K562 (cell line): Measurements from ENCODE around the gene DNAAF1. TPM values are rescaled to one million over a fixed set of nuclear protein-coding genes. Genes with fewer than 3 reads are reported as not detected.

Source experiments
- ATAC-seq: fragments of 200-7000 bp; cut with Tn5 transposase; 3 replicates; pipeline ENCODE4 v1.9.1; 2020; ENCODE audit warnings: moderate library complexity
- BruUV-seq: library from RNA; stranded (reverse); fragments of 400-500 nt; replicated peaks from 2 replicates; lab custom pipeline; 2021; lab: Mats Ljungman, UMichigan
- CTCF ChIA-PET: fragments of 300-600 bp; formaldehyde crosslinking; extraction: SDS; loops from one replicate; lab custom pipeline; 2021; ENCODE audit warnings: low intra/inter-chr PET ratio; lab: Yijun Ruan, JAX
- POLR2A ChIA-PET: fragments of 300-600, 350-650 bp; sonication (Branson Sonifier 250); formaldehyde crosslinking; extraction: SDS; loops from one replicate; lab custom pipeline; 2021; ENCODE audit warnings: antibody characterized with exemption, inconsistent platforms; lab: Yijun Ruan, JAX
- DNase-seq, 4 experiments: peaks; one replicate each; pipeline versions ENCODE4 v3.0.0 to v3.0.0-alpha.2; 2011 to 2018; ENCODE audit warnings: low spot score in 3 of 4, mixed read lengths in 3 of 4; ENCODE audit errors: extremely low read depth in 1 of 4
- FAIRE-seq: peaks from 2 replicates; lab custom pipeline; 2011; peaks lifted over from hg19 to GRCh38; lab: Jason Lieb, UNC
- H2AFZ ChIP-seq: 2 replicates; pipeline ENCODE4 v1.6.0; 2011; ENCODE audit warnings: low read depth, low read length, control low read depth, inconsistent platforms
- H3K27ac ChIP-seq: fragments of 200-600 bp; 3 replicates; pipeline ENCODE4 v1.8.0; 2011; ENCODE audit warnings: low read depth, mild to moderate bottlenecking, control low read depth, inconsistent platforms, low read length, moderate library complexity, mixed read lengths; ENCODE audit errors: extremely low read depth
- H3K27me3 ChIP-seq, 2 experiments: fragments of 300-600 bp in 1 of 2; 2 replicates in 1 of 2; 3 replicates in 1 of 2; pipeline versions ENCODE4 v1.6.0 to v1.8.0; 2011; ENCODE audit warnings: inconsistent platforms in 2 of 2, low read length in 2 of 2, mild to moderate bottlenecking in 1 of 2, mixed read lengths in 1 of 2, moderate library complexity in 1 of 2; ENCODE audit not compliant: control insufficient read depth in 2 of 2, insufficient read depth in 2 of 2
- H3K36me3 ChIP-seq: fragments of 300-600 bp; 3 replicates; pipeline ENCODE4 v1.8.0; 2011; ENCODE audit warnings: mild to moderate bottlenecking, low read length, inconsistent platforms; ENCODE audit not compliant: control insufficient read depth, insufficient read depth
- H3K4me1 ChIP-seq, 2 experiments: fragments of 200-600 bp in 1 of 2; replicated peaks in 1 of 2; 2 replicates in 1 of 2; 3 replicates in 1 of 2; pipeline versions ENCODE4 v1.5.1 to v1.8.0; 2011; ENCODE audit warnings: inconsistent platforms in 2 of 2, low read length in 2 of 2, mild to moderate bottlenecking in 1 of 2, mixed read lengths in 1 of 2, moderate library complexity in 1 of 2; ENCODE audit not compliant: control insufficient read depth in 2 of 2, insufficient read depth in 2 of 2
- H3K4me2 ChIP-seq: 2 replicates; pipeline ENCODE4 v1.6.1; 2011; ENCODE audit warnings: low read length, control low read depth, inconsistent platforms, mixed read lengths; ENCODE audit not compliant: insufficient read depth
- H3K4me3 ChIP-seq: fragments of 200-600 bp; sonication (generic), shearing (Covaris generic); 2 replicates; pipeline ENCODE4 v1.5.1; 2016; ENCODE audit warnings: control low read depth, inconsistent platforms
- H3K79me2 ChIP-seq: fragments of 200-600 bp; 3 replicates; pipeline ENCODE4 v1.8.0; 2011; ENCODE audit warnings: low read length, inconsistent platforms; ENCODE audit not compliant: control insufficient read depth, insufficient read depth
- H3K9ac ChIP-seq, 2 experiments: 2 replicates each; pipeline versions ENCODE4 v1.6.0 to v1.6.1; 2011; ENCODE audit warnings: low read depth in 2 of 2, low read length in 2 of 2, control low read depth in 1 of 2, inconsistent platforms in 1 of 2, mild to moderate bottlenecking in 1 of 2, mixed read lengths in 1 of 2; ENCODE audit not compliant: insufficient read depth in 1 of 2
- H3K9me1 ChIP-seq: one replicate; pipeline ENCODE4 v1.6.0; 2011; ENCODE audit warnings: inconsistent platforms, mild to moderate bottlenecking, low read length, moderate library complexity; ENCODE audit not compliant: control insufficient read depth, insufficient read depth
- H3K9me3 ChIP-seq: replicated peaks from 2 replicates; pipeline ENCODE4 v1.5.1; 2011; ENCODE audit warnings: low read depth, low read length, inconsistent platforms; ENCODE audit not compliant: control insufficient read depth, insufficient read depth
- H4K20me1 ChIP-seq: replicated peaks from 2 replicates; pipeline ENCODE4 v1.6.1; 2011; ENCODE audit warnings: low read length, inconsistent platforms, mixed read lengths; ENCODE audit not compliant: control insufficient read depth, insufficient read depth
- CXXC5 ChIP-seq: fragments of 250-450 bp; sonication (Bioruptor Pico); IDR thresholded peaks from 2 replicates; pipeline ENCODE4 v1.8.0; 2022; ENCODE audit warnings: inconsistent platforms, mild to moderate bottlenecking, moderate library complexity
- DPF2 ChIP-seq: fragments of 450-650 bp; IDR thresholded peaks from 2 replicates; pipeline ENCODE4 v1.6.1; 2016
- HCFC1 ChIP-seq: IDR thresholded peaks from 2 replicates; pipeline ENCODE4 v1.6.1; 2012; ENCODE audit warnings: low read depth, low read length, improper control_type of control experiment
- HMBOX1 ChIP-seq: sonication (generic); IDR thresholded peaks from 2 replicates; pipeline ENCODE4 v1.6.1; 2016
- HMG20B ChIP-seq: fragments of 250-450 bp; sonication (Bioruptor Pico); IDR thresholded peaks from 2 replicates; pipeline ENCODE4 v1.5.0; 2021; ENCODE audit warnings: mild to moderate bottlenecking
- NR1H2 ChIP-seq: sonication (generic); formaldehyde crosslinking; IDR thresholded peaks from 2 replicates; pipeline ENCODE4 v1.4.0; 2020; ENCODE audit warnings: mild to moderate bottlenecking, missing genetic modification reagents
- RCOR1 ChIP-seq, 2 experiments: IDR thresholded peaks; 2 replicates each; pipeline ENCODE4 v1.6.1; 2012; ENCODE audit warnings: low read depth in 2 of 2, low read length in 2 of 2, borderline replicate concordance in 1 of 2, improper control_type of control experiment in 1 of 2
- TBL1XR1 ChIP-seq, 2 experiments: IDR thresholded peaks; 2 replicates each; pipeline ENCODE4 v1.6.1; 2012; ENCODE audit warnings: improper control_type of control experiment in 2 of 2, low read length in 2 of 2, mild to moderate bottlenecking in 1 of 2
- ZEB2 ChIP-seq: fragments of 450-650 bp; IDR thresholded peaks from 2 replicates; pipeline ENCODE4 v1.6.1; 2016
- ZNF12 ChIP-seq: sonication (generic); formaldehyde crosslinking; IDR thresholded peaks from 2 replicates; pipeline ENCODE4 v1.4.0; 2020; ENCODE audit warnings: mild to moderate bottlenecking, missing genetic modification reagents
- ZNF395 ChIP-seq: fragments of 200-800 bp; sonication (Bioruptor generic); IDR thresholded peaks from 2 replicates; pipeline ENCODE4 v1.6.1; 2017; ENCODE audit warnings: missing genetic modification characterization, missing compliant biosample characterization
- ZNF699 ChIP-seq: fragments of 250-450 bp; sonication (Bioruptor Pico); IDR thresholded peaks from 2 replicates; pipeline ENCODE4 v1.8.0; 2021; ENCODE audit warnings: mild to moderate bottlenecking, moderate library complexity; ENCODE audit not compliant: insufficient replicate concordance
- ZNF766 ChIP-seq: fragments of 200-800 bp; sonication (Bioruptor generic); conservative IDR thresholded peaks from 2 replicates; pipeline ENCODE4 v1.6.1; 2016; ENCODE audit warnings: missing genetic modification characterization, missing compliant biosample characterization
- WGBS: fragments of 100-300 bp; shearing (Covaris generic); methylation state at CpG from one replicate; pipeline ENCODE4 v1.1.6; 2016; ENCODE audit warnings: low coverage, mixed read lengths; ENCODE audit not compliant: insufficient coverage; ENCODE audit errors: missing lambda C conversion rate; 5-methylcytosine and 5-hydroxymethylcytosine counted together
- in situ Hi-C: fragments of 300-500 bp; cut with MboI; formaldehyde crosslinking; loops from 4 replicates; pipeline ENCODE4 v1.15.0; 2018; ENCODE audit warnings: inconsistent platforms, mixed read lengths
- intact Hi-C: fragments of 100-400 bp; cut with micrococcal nuclease; formaldehyde crosslinking; loops from 2 replicates; pipeline ENCODE4 v1.14.2; 2022
- polyA plus RNA-seq, 8 experiments: library from polyadenylated mRNA; depleted of rRNA in 4 of 8; stranded (reverse) in 5 of 8; unstranded in 3 of 8; fragments of >200 nt; fragmentation: Nextera tagmentation in 2 of 8; fragmentation: Illumina TruSeq in 1 of 8; extraction: Ambion mirVana in 2 of 8; extraction: Trizol in 1 of 8; gene quantifications; 2 replicates each; pipeline versions ENCODE4 v1.2.1 to v1.2.3, GENCODE V29; 2011 to 2014; ENCODE audit warnings: inconsistent platforms in 1 of 8, missing spikeins in 1 of 8
- total RNA-seq, 7 experiments: library from RNA; depleted of rRNA in 6 of 7; stranded (reverse); fragments of >200 nt in 6 of 7; fragmentation: Illumina TruSeq in 2 of 7; extraction: Trizol in 2 of 7; gene quantifications; 2 replicates each; pipeline versions ENCODE4 v1.2.1 to v1.2.3, GENCODE V29; 2011 to 2021; ENCODE audit warnings: low replicate concordance in 1 of 7
- TF ChIP-seq, protein P1 (sequence below): fragments of 250-450 bp; sonication (Bioruptor Pico); IDR thresholded peaks from 2 replicates; pipeline ENCODE4 v1.4.0; 2020

DNAAF1 gene
- total and polyA plus RNA-seq, 9 of the 15 experiments (the other 6 are each of a cell fraction or from before 2014, with no cell fraction given) = 0.01 TPM; not detected in 8

GRCh38 chr16:84137769-84138357 is 7.2 kb upstream of the DNAAF1 start:
- CTCF ChIA-PET = no interaction called here
- no peaks in the 10 kb centered on the region for H4K20me1 ChIP-seq
- H3K27ac ChIP-seq = peak overlapping the region; percentile 97
- H3K27me3 ChIP-seq = no peaks in the 10 kb centered on the region
- peaks cover 3% of the 10 kb centered on the region; the same call in 1 of the 3 replicates for H3K36me3 ChIP-seq
- intact Hi-C loops (loop anchor here (1.0 kb wide), 1 partner anchor 22 kb away; the partner anchor contains the start of gene MBTPS1), in situ Hi-C loops (no loop called here)
- H3K79me2 ChIP-seq = peaks cover 57% of the 10 kb centered on the region
- DNase-seq (peak in 1 of 4 experiments; percentile 37), FAIRE-seq (peak; percentile 58), ATAC-seq (no peak)
- peaks cover 25 to 35% of the 10 kb centered on the region in 2 experiments for H3K4me1 ChIP-seq
- POLR2A ChIA-PET = interaction anchor here (0.5 to 9.6 kb wide), 7 partner anchors 9 to 91 kb away, joined by 3 to 145 read pairs (median 4); partner anchors contain the start of gene MBTPS1
- WGBS = 8% methylated on average over 7 of the region's 7 CpGs
- H2AFZ ChIP-seq = no peak overlapping the region
- H3K9me3 ChIP-seq = no peaks in the 10 kb centered on the region
- H3K9me1 ChIP-seq = no peaks in the 10 kb centered on the region
- H3K9ac ChIP-seq = peak overlapping the region; percentile 21 to 90; a peak in 3 of 4 replicates
- H3K4me3 ChIP-seq = no peak overlapping the region
- no TSS peak for BruUV-seq
- H3K4me2 ChIP-seq = peak overlapping the region; percentile 59
- TF ChIP-seq ZNF699 (CRISPR knock-in tag) (no peak), CXXC5 (peak; percentile 35; the same call in 1 of the 2 replicates), ZNF395 (CRISPR knock-in tag) (0 out of 2 replicates have a peak, but pooled peaks have one; percentile 28), RCOR1 (IDR thresholded peaks at IDR 0.05; ENCODE audit: borderline replicate concordance in 1 of 2, low read depth in 2 of 2, low read length in 2 of 2) (peak in 1 of 2 experiments; percentile 58; a peak in 1 of 4 replicates), HCFC1 (no peak), ZNF12 (CRISPR knock-in tag) (0 out of 2 replicates have a peak, but pooled peaks have one; percentile 47), ZEB2 (peak; percentile 30; the same call in 1 of the 2 replicates), DPF2 (0 out of 2 replicates have a peak, but pooled peaks have one; percentile 31), HMG20B (CRISPR knock-in tag) (no peak), ZNF766 (CRISPR knock-in tag) (0 out of 2 replicates have a peak, but pooled peaks have one; percentile 6), HMBOX1 (peak; percentile 98), NR1H2 (no peak), TBL1XR1 (IDR thresholded peaks at IDR 0.05; ENCODE audit: low read length in 2 of 2) (0 out of 4 replicates have a peak, but pooled peaks of 1 of the 2 experiments have one; percentile 28)
- TF ChIP-seq, protein P1, sequence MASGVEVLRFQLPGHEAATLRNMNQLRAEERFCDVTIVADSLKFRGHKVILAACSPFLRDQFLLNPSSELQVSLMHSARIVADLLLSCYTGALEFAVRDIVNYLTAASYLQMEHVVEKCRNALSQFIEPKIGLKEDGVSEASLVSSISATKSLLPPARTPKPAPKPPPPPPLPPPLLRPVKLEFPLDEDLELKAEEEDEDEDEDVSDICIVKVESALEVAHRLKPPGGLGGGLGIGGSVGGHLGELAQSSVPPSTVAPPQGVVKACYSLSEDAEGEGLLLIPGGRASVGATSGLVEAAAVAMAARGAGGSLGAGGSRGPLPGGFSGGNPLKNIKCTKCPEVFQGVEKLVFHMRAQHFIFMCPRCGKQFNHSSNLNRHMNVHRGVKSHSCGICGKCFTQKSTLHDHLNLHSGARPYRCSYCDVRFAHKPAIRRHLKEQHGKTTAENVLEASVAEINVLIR = no peak
